ENCODE results near the gene GJC2. TPM values are rescaled to one million over a fixed set of nuclear protein-coding genes. Genes with fewer than 3 reads are reported as not detected.
A peak's percentile ranks its signal among the peaks of the same experiment; 100 is the strongest.

GJC2 gene
- total and polyA plus RNA-seq, 2 donors from 2014 or later: 0.73 to 6.0 TPM

GRCh38 chr1:228101994-228102790 lies 47.5 kb upstream of the GJC2 start:
- H3K27me3 ChIP-seq (ENCODE audit: control insufficient read depth, insufficient read depth, low read length): no peaks in the 10 kb centered on the region
- peak overlapping the region in 1 of 2 donors; percentile 89 for H3K27ac ChIP-seq (ENCODE audit: low read depth in 2 of 2, low read length in 2 of 2)
- no peak for FAIRE-seq
- H3K4me1 ChIP-seq (ENCODE audit: control insufficient read depth in 2 of 3, insufficient read depth in 2 of 3, low read depth in 1 of 3, low read length in 3 of 3): peaks cover 0 to 7% (median 4%) of the 10 kb centered on the region in 3 donors
- intact Hi-C loops (cut with DNase I): no loop called here
- peaks cover 0 to 27% (median 23%) of the 10 kb centered on the region in 3 donors for H3K36me3 ChIP-seq (ENCODE audit: control insufficient read depth in 2 of 3, insufficient read depth in 3 of 3, low read length in 3 of 3)
- H3K4me3 ChIP-seq (ENCODE audit: low read length in 3 of 3): peak overlapping the region; percentile 27 to 81 (median 30)
- peak; percentile 54 to 88 (median 60) for DNase-seq
- no peak for TF ChIP-seq CTCF (IDR thresholded peaks at IDR 0.05; ENCODE audit: borderline replicate concordance, extremely low read depth, insufficient read depth)
- H3K9me3 ChIP-seq (ENCODE audit: control insufficient read depth in 2 of 3, insufficient read depth in 1 of 3, low read length in 3 of 3): no peaks in the 10 kb centered on the region
- H3K9ac ChIP-seq (ENCODE audit: low read length in 3 of 3): peak overlapping the region in 1 of 3 donors; percentile 19

- H3K9ac ChIP-seq (ENCODE audit: low read length in 3 of 3): peak within 1 kb of the TSS; percentile 17 to 51 (median 42)
- DNase-seq (peak; percentile 96 to 98 (median 98)), FAIRE-seq (no peak)
- H3K4me3 ChIP-seq (ENCODE audit: low read length in 3 of 3): peak within 1 kb of the TSS; percentile 58 to 81 (median 73)
- TF ChIP-seq CTCF (IDR thresholded peaks at IDR 0.05; ENCODE audit: borderline replicate concordance, extremely low read depth, insufficient read depth): no peak
- no peaks in the 10 kb centered on the region for H3K27me3 ChIP-seq (ENCODE audit: control insufficient read depth, insufficient read depth, low read length)
- no peaks in the 10 kb centered on the region for H3K9me3 ChIP-seq (ENCODE audit: control insufficient read depth in 2 of 3, insufficient read depth in 1 of 3, low read length in 3 of 3)
- intact Hi-C loops (cut with DNase I): no loop called here
- H3K27ac ChIP-seq (ENCODE audit: low read depth in 2 of 2, low read length in 2 of 2): peak within 1 kb of the TSS; percentile 49 to 89
- H3K4me1 ChIP-seq (ENCODE audit: control insufficient read depth in 2 of 3, insufficient read depth in 2 of 3, low read depth in 1 of 3, low read length in 3 of 3): peaks cover 0 to 11% (median 4%) of the 10 kb centered on the region in 3 donors
- peaks cover 0 to 23% (median 21%) of the 10 kb centered on the region in 3 donors for H3K36me3 ChIP-seq (ENCODE audit: control insufficient read depth in 2 of 3, insufficient read depth in 3 of 3, low read length in 3 of 3)
Observed at GRCh38 chr1:228102791-228103620, 46.7 kb upstream of the GJC2 start, which contains the start of gene C1orf35. Gene C1orf35 (minus strand): TSS chr1:228103325. CDS start chr1:228103227, 98 bp downstream.

- Histone ChIP-seq H3K9me3 (ENCODE audit: control insufficient read depth in 2 of 3, insufficient read depth in 1 of 3, low read length in 3 of 3) (no peaks in the 10 kb centered on the region), H3K9ac (ENCODE audit: low read length in 3 of 3) (no peak overlapping the region), H3K27me3 (ENCODE audit: control insufficient read depth, insufficient read depth, low read length) (no peaks in the 10 kb centered on the region), H3K4me3 (ENCODE audit: low read length in 3 of 3) (no peak overlapping the region), H3K36me3 (ENCODE audit: control insufficient read depth in 2 of 3, insufficient read depth in 3 of 3, low read length in 3 of 3) (peaks cover 0 to 11% (median 11%) of the 10 kb centered on the region in 3 donors), H3K27ac (ENCODE audit: low read depth in 2 of 2, low read length in 2 of 2) (no peak overlapping the region), H3K4me1 (ENCODE audit: control insufficient read depth in 2 of 3, insufficient read depth in 2 of 3, low read depth in 1 of 3, low read length in 3 of 3) (peaks cover 0 to 20% (median 4%) of the 10 kb centered on the region in 3 donors)
- intact Hi-C loops (cut with DNase I): no loop called here
- FAIRE-seq (no peak), DNase-seq (peak in 2 of 5 donors; percentile 59 to 65)
- TF ChIP-seq CTCF (IDR thresholded peaks at IDR 0.05; ENCODE audit: borderline replicate concordance, extremely low read depth, insufficient read depth): no peak
Observed at GRCh38 chr1:228104526-228105269, 45.0 kb upstream of the GJC2 start.
